Activated T-cell treated with anti-CD3 and anti-CD28 coated beads for 1 hour (primary cell): ENCODE measurements around the gene NEGR1.

Experiments used
- DNase-seq: peaks from one replicate; pipeline ENCODE4 v3.0.0-alpha.2; 2020; ENCODE audit warnings: low read depth

Gene NEGR1

GRCh38 chr1:71357708-71358107 lies 924.6 kb downstream of the NEGR1 start:
- no peak for DNase-seq

DNA sequence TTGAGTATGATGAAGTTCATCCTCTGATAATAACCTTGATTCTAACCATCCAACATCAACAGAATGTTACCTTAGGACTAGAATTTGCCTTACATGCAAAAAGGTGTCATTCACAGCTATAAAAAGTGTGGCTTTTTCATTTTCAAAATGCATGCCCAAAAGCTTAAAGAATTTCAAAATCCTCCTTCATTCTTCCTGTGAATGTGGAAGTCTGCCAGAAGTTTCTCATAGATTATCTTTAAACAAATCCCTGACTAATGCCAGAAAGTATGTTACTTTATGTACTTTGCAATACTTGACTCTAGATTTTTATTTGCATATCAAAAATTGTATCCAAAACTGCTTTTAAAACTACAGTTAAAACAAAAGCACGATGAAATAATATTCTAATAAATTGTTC lies 930.9 kb downstream of the NEGR1 start:
- no peak for DNase-seq

- DNase-seq: no peak
These were observed 931.5 kb downstream of the NEGR1 start for GRCh38 chr1:71350805-71351204.

DNA sequence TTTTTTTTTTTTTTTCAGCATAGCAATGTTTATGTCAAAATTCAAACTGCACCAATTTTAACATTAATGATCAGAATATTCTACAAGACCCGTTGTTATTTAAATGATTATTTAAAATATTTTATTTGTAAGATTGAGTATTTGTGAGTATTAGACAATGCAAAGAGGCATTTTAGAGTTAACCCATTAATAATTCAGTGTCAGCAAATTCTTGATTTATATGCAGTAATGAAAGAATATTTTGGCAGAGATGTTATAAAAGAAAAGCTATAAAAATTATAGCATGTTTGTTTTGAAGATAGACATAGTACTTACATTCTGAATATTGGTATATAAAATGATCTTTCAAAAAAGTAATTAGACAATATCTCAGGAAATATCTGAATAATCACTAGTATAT lies 932.0 kb downstream of the NEGR1 start:
- no peak for DNase-seq
